ENCODE results near the gene ZBTB37. TPM values are rescaled to one million over a fixed set of nuclear protein-coding genes. Genes with fewer than 3 reads are reported as not detected.
"Not testable (repeated sequence)": the region's sequence is repeated elsewhere in the genome, so short reads cannot be mapped to it uniquely, and the experiment has no call there.

Gene ZBTB37
- total RNA-seq, 4 donors from 2014 or later, result 6.1 to 20.7 (median 9.3) TPM

- TF ChIP-seq POLR2AphosphoS5 (IDR thresholded peaks at IDR 0.05) (no peak), EP300 (IDR thresholded peaks at IDR 0.05) (no peak), POLR2A (IDR thresholded peaks at IDR 0.05) (no peak)
- TF ChIP-seq, protein P1, sequence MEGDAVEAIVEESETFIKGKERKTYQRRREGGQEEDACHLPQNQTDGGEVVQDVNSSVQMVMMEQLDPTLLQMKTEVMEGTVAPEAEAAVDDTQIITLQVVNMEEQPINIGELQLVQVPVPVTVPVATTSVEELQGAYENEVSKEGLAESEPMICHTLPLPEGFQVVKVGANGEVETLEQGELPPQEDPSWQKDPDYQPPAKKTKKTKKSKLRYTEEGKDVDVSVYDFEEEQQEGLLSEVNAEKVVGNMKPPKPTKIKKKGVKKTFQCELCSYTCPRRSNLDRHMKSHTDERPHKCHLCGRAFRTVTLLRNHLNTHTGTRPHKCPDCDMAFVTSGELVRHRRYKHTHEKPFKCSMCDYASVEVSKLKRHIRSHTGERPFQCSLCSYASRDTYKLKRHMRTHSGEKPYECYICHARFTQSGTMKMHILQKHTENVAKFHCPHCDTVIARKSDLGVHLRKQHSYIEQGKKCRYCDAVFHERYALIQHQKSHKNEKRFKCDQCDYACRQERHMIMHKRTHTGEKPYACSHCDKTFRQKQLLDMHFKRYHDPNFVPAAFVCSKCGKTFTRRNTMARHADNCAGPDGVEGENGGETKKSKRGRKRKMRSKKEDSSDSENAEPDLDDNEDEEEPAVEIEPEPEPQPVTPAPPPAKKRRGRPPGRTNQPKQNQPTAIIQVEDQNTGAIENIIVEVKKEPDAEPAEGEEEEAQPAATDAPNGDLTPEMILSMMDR (IDR thresholded peaks at IDR 0.05), result no peak
- no peak for DNase-seq (ENCODE audit: low spot score in 2 of 2)
- Histone ChIP-seq H3K27me3 (no peaks in the 10 kb centered on the region), H3K9me3 (no peaks in the 10 kb centered on the region), H3K27ac (no peak overlapping the region), H3K36me3 (no peaks in the 10 kb centered on the region), H3K4me3 (no peak overlapping the region), H3K4me1 (no peaks in the 10 kb centered on the region)
- WGBS, result 81% methylated on average over 5 of the region's 5 CpGs
Observed at GRCh38 chr1:173920861-173921260, 52.7 kb downstream of the ZBTB37 start.

DNA sequence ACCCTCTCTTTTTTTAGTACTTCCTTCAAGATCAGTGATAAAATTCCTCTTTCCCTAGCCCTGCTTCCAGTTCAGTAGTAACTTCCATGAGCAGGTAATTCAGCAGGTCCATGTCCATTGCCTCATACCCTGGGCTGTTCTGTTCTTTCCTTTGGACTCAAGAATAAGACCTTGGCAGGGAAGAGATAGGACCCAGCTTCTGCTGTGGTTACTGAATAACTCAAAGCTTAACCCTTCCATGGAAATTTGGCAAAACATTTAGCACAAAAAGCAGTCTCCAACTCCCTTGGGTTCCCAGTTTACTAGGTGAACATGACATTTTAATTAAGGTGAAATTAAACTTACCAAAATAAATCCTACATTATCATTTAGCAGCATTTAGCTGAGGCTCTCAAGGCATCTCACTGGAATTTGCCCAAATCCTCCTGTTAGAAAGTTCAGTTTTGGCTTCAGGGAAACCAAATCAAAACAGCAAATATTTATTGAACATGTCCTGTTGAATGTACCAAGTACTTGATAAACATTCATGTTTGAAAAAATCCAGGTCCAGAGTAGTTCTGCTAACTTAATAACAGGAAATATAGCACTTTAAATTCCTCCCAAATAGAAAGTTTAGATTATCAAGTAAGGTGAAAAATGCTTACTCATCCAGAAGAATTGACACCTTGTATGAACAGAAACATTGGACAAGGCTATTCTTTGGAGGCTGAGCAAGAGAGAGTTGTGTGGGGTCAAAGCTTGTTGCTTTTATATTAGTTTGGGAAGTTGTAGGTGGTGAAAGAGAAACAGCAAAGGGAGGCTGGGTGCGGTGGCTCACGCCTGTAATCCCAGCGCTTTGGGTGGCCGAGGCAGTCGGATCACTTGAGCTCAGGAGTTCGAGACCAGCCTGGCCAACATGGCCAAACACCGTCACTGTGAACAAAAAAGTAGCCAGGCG is 57.4 kb downstream of the ZBTB37 start:
- no peaks in the 10 kb centered on the region for H3K9me3 ChIP-seq
- TF ChIP-seq POLR2A (IDR thresholded peaks at IDR 0.05) (no peak), POLR2AphosphoS5 (IDR thresholded peaks at IDR 0.05) (no peak), EP300 (IDR thresholded peaks at IDR 0.05) (no peak)
- TF ChIP-seq, protein P1 (IDR thresholded peaks at IDR 0.05), result no peak
- no peak for DNase-seq (ENCODE audit: low spot score in 2 of 2)
- H3K4me3 ChIP-seq, result no peak overlapping the region
- no peaks in the 10 kb centered on the region for H3K4me1 ChIP-seq
- no peaks in the 10 kb centered on the region for H3K27me3 ChIP-seq
- no peak overlapping the region for H3K27ac ChIP-seq
- peaks cover 4% of the 10 kb centered on the region for H3K36me3 ChIP-seq
- 93% methylated on average over 8 of the region's 8 CpGs for WGBS

DNA sequence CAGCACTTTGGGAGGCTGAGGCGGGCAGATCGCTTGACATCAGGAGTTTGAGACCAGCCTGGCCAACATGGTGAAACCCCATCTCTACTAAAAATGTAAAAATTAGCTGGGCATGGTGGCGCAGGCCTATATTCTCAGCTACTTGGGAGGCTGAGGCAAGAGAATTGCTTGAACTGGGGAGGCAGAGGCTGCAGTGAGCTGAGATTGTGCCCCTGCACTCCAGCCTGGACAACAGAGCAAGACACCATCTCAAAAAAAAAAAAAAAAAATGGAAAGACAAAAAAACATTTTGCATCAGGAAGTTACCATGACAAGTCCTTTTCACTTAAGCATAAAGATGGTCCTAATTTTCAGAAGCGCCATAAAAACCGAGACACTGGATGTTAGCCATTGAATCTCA is 62.4 kb downstream of the ZBTB37 start:
- H3K9me3 ChIP-seq; H3K4me1 ChIP-seq; H3K27me3 ChIP-seq; H3K4me3 ChIP-seq; DNase-seq (ENCODE audit: low spot score in 2 of 2); H3K27ac ChIP-seq: not testable (repeated sequence)
- H3K36me3 ChIP-seq, result peaks cover 23% of the 10 kb centered on the region
- 98% methylated on average over 5 of the region's 5 CpGs for WGBS

GRCh38 chr1:173934440-173934839 is 66.3 kb downstream of the ZBTB37 start:
- WGBS, result 87% methylated on average over 1 of the region's 1 CpG
- H3K36me3 ChIP-seq, result peaks cover 56% of the 10 kb centered on the region

DNA sequence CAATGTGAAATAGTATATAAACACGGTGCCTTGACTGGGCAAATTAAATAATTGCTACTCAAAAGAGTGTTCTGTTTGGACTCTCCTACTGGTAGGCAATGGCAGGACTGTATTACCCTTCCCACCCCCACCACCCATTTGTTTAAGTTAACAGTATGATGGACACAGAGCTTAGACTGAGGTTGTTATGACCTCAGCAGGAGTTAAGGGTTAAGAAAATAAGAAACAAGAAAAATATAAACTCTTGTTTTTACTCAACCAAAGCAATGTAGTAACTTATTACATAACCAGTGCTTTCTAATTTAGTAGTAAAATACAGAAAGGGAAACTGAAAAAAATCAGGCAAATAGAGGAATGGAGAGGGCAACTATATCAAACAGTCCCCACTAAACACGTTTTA is 68.9 kb downstream of the ZBTB37 start:
- H3K4me1 ChIP-seq, result no peaks in the 10 kb centered on the region
- no peaks in the 10 kb centered on the region for H3K9me3 ChIP-seq
- peaks cover 72% of the 10 kb centered on the region for H3K36me3 ChIP-seq
- WGBS, result 79% methylated on average over 2 of the region's 2 CpGs
- no peak overlapping the region for H3K27ac ChIP-seq
- H3K27me3 ChIP-seq, result no peaks in the 10 kb centered on the region
- TF ChIP-seq, protein P1 (IDR thresholded peaks at IDR 0.05), result no peak
- TF ChIP-seq POLR2AphosphoS5 (IDR thresholded peaks at IDR 0.05) (no peak), POLR2A (IDR thresholded peaks at IDR 0.05) (no peak), EP300 (IDR thresholded peaks at IDR 0.05) (no peak)
- H3K4me3 ChIP-seq, result no peak overlapping the region
- DNase-seq (ENCODE audit: low spot score in 2 of 2), result no peak

More at GRCh38 chr1:173934440-173934839, 66.3 kb downstream of the ZBTB37 start:
- Histone ChIP-seq H3K4me1 (no peaks in the 10 kb centered on the region), H3K27me3 (no peaks in the 10 kb centered on the region), H3K27ac (no peak overlapping the region), H3K4me3 (no peak overlapping the region), H3K9me3 (no peaks in the 10 kb centered on the region)
- DNase-seq (ENCODE audit: low spot score in 2 of 2), result no peak
- TF ChIP-seq EP300 (IDR thresholded peaks at IDR 0.05) (no peak), POLR2AphosphoS5 (IDR thresholded peaks at IDR 0.05) (no peak), POLR2A (IDR thresholded peaks at IDR 0.05) (no peak)
- TF ChIP-seq, protein P1 (IDR thresholded peaks at IDR 0.05), result no peak

Data from suprapubic skin (tissue), 4 donors.